Measurements from ENCODE around the gene RNF31. TPM values are rescaled to one million over a fixed set of nuclear protein-coding genes. Genes with fewer than 3 reads are reported as not detected.

The RNF31 gene
- total RNA-seq, 2 experiments from 2014 or later = 46.0 to 57.8 TPM

- H3K27me3 Mint-ChIP-seq = no peaks in the 10 kb centered on the region
- DNase-seq (no peak), ATAC-seq (ENCODE audit: poor library complexity) (no peak)
- intact Hi-C loops (cut with DNase I, micrococcal nuclease) = no loop called here
- H3K4me1 Mint-ChIP-seq (ENCODE audit: low read depth) = peaks cover 35% of the 10 kb centered on the region
- H3K4me1 ChIP-seq (ENCODE audit: insufficient read depth, low read length) = peaks cover 28% of the 10 kb centered on the region
- H3K27me3 ChIP-seq (ENCODE audit: control insufficient read depth in 1 of 2, insufficient read depth in 2 of 2, low read length in 2 of 2) = no peaks in the 10 kb centered on the region
- H3K9me3 Mint-ChIP-seq = no peaks in the 10 kb centered on the region
- H3K9me3 ChIP-seq (ENCODE audit: control insufficient read depth in 1 of 2, insufficient read depth in 1 of 2, low read length in 2 of 2) = no peaks in the 10 kb centered on the region
- no peak overlapping the region for H3K4me3 ChIP-seq (ENCODE audit: low read length)
- H3K27ac ChIP-seq (ENCODE audit: low read depth in 1 of 2, low read length in 2 of 2) = no peak overlapping the region
- CTCF ChIA-PET = interaction anchor here (1.5 kb wide), 1 partner anchor 30 kb away, joined by 5 read pairs; the partner anchor contains the start of gene IRF9
- no peaks in the 10 kb centered on the region for H3K36me3 ChIP-seq (ENCODE audit: insufficient read depth, low read length)
- H3K27ac Mint-ChIP-seq = peak overlapping the region; percentile 91
- H3K4me3 Mint-ChIP-seq = no peak overlapping the region
- POLR2A ChIA-PET = interaction anchor here (0.9 to 11.7 kb wide), 6 partner anchors 10 to 64 kb away, joined by 3 to 296 read pairs (median 14); partner anchors contain the start of genes DCAF11, EMC9, IRF9 and NRL
- peaks cover 8% of the 10 kb centered on the region for H3K36me3 Mint-ChIP-seq (ENCODE audit: low read depth)
- no peak for TF ChIP-seq CTCF (IDR thresholded peaks at IDR 0.05)
Observed at GRCh38 chr14:24131549-24131966, 15.7 kb upstream of the RNF31 start.

- Mint-ChIP-seq H3K27me3 (no peaks in the 10 kb centered on the region), H3K4me1 (ENCODE audit: low read depth) (peaks cover 41% of the 10 kb centered on the region), H3K36me3 (ENCODE audit: low read depth) (peaks cover 15% of the 10 kb centered on the region), H3K9me3 (no peaks in the 10 kb centered on the region), H3K4me3 (peak overlapping the region; percentile 59), H3K27ac (peak overlapping the region; percentile 91)
- peak in 11 of 14 experiments; percentile 12 to 70 (median 43) for DNase-seq
- peaks cover 2% of the 10 kb centered on the region for H3K36me3 ChIP-seq (ENCODE audit: insufficient read depth, low read length)
- H3K9me3 ChIP-seq (ENCODE audit: control insufficient read depth in 1 of 2, insufficient read depth in 1 of 2, low read length in 2 of 2) = no peaks in the 10 kb centered on the region
- no peaks in the 10 kb centered on the region for H3K27me3 ChIP-seq (ENCODE audit: control insufficient read depth in 1 of 2, insufficient read depth in 2 of 2, low read length in 2 of 2)
- ATAC-seq (ENCODE audit: poor library complexity) = no peak
- ChIA-PET CTCF (interaction anchor here (1.5 to 1.6 kb wide), 2 partner anchors 29 to 111 kb away, joined by 3 to 5 read pairs; partner anchors contain the start of genes IRF9 and TINF2), POLR2A (interaction anchor here (0.9 to 11.7 kb wide), 8 partner anchors 9 to 63 kb away, joined by 3 to 296 read pairs (median 8); partner anchors contain the start of genes DCAF11, EMC9, IRF9 and NRL)
- peak overlapping the region; percentile 47 to 75 for H3K27ac ChIP-seq (ENCODE audit: low read depth in 1 of 2, low read length in 2 of 2)
- H3K4me3 ChIP-seq (ENCODE audit: low read length) = peak overlapping the region; percentile 13
- no peak for TF ChIP-seq CTCF (IDR thresholded peaks at IDR 0.05)
- intact Hi-C loops (cut with DNase I, micrococcal nuclease) = loop anchor here in 1 of 2 experiments (1.0 kb wide), 1 partner anchor 10 kb away; no protein-coding TSS in a partner anchor
- peaks cover 34% of the 10 kb centered on the region for H3K4me1 ChIP-seq (ENCODE audit: insufficient read depth, low read length)
Observed at GRCh38 chr14:24132061-24132685, 15.1 kb upstream of the RNF31 start.

GRCh38 chr14:24132976-24133375, 14.3 kb upstream of the RNF31 start:
- H3K36me3 ChIP-seq (ENCODE audit: insufficient read depth, low read length) = peaks cover 10% of the 10 kb centered on the region
- peak overlapping the region; percentile 47 to 75 for H3K27ac ChIP-seq (ENCODE audit: low read depth in 1 of 2, low read length in 2 of 2)
- H3K4me1 Mint-ChIP-seq (ENCODE audit: low read depth) = peaks cover 46% of the 10 kb centered on the region
- DNase-seq (no peak), ATAC-seq (ENCODE audit: poor library complexity) (no peak)
- ChIA-PET POLR2A (interaction anchor here (0.7 to 11.7 kb wide), 7 partner anchors 8 to 1037 kb away, joined by 3 to 296 read pairs (median 13); partner anchors contain the start of genes DCAF11, EMC9, IRF9 and NRL), CTCF (interaction anchor here (1.5 to 1.6 kb wide), 2 partner anchors 28 to 110 kb away, joined by 3 to 5 read pairs; partner anchors contain the start of genes IRF9 and TINF2)
- peak overlapping the region; percentile 59 for H3K4me3 Mint-ChIP-seq
- intact Hi-C loops (cut with DNase I, micrococcal nuclease) = loop anchor here in 1 of 2 experiments (1.0 kb wide), 1 partner anchor 11 kb away; no protein-coding TSS in a partner anchor
- no peaks in the 10 kb centered on the region for H3K27me3 Mint-ChIP-seq
- no peak overlapping the region for H3K4me3 ChIP-seq (ENCODE audit: low read length)
- H3K27ac Mint-ChIP-seq = peak overlapping the region; percentile 91
- no peaks in the 10 kb centered on the region for H3K27me3 ChIP-seq (ENCODE audit: control insufficient read depth in 1 of 2, insufficient read depth in 2 of 2, low read length in 2 of 2)
- no peak for TF ChIP-seq CTCF (IDR thresholded peaks at IDR 0.05)
- no peaks in the 10 kb centered on the region for H3K9me3 ChIP-seq (ENCODE audit: control insufficient read depth in 1 of 2, insufficient read depth in 1 of 2, low read length in 2 of 2)
- H3K36me3 Mint-ChIP-seq (ENCODE audit: low read depth) = peaks cover 16% of the 10 kb centered on the region
- peaks cover 42% of the 10 kb centered on the region for H3K4me1 ChIP-seq (ENCODE audit: insufficient read depth, low read length)
- H3K9me3 Mint-ChIP-seq = no peaks in the 10 kb centered on the region
